ENCODE measurements around the gene CYP27C1. TPM values are rescaled to one million over a fixed set of nuclear protein-coding genes. Genes with fewer than 3 reads are reported as not detected.

The CYP27C1 gene
- total RNA-seq, 1 experiment from 2014 or later = 0.75 TPM

- DNase-seq (ENCODE audit: low spot score) = no peak
Observed at GRCh38 chr2:127193164-127193966, 26.7 kb downstream of the CYP27C1 start.

GRCh38 chr2:127191331-127192219 is 28.5 kb downstream of the CYP27C1 start:
- DNase-seq (ENCODE audit: low spot score) = no peak

DNA sequence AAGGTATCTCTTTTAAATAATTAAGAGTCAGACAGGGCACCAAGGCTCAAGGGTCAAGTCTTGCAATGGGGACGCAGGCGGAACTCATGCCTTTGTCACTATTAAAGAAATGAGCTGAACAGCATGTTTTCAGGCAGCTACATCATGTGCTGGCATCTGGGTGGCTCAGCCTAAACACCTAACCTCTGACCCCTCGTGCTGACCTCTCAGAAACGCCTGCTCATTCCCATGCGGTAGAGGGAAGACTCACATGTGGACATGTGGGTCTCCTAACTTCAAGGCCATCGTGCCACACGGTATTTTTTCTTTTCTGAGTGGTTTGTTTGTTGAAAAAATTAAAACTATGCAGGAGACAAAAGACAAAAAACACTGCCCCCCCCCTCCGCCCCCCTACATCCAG is 31.3 kb downstream of the CYP27C1 start:
- DNase-seq (ENCODE audit: low spot score) = no peak

GRCh38 chr2:127187831-127188230 is 32.3 kb downstream of the CYP27C1 start:
- no peak for DNase-seq (ENCODE audit: low spot score)

GRCh38 chr2:127187081-127187775 is 32.9 kb downstream of the CYP27C1 start:
- DNase-seq (ENCODE audit: low spot score) = no peak

- DNase-seq (ENCODE audit: low spot score) = no peak
Observed at GRCh38 chr2:127185705-127186104, 34.4 kb downstream of the CYP27C1 start.

DNA sequence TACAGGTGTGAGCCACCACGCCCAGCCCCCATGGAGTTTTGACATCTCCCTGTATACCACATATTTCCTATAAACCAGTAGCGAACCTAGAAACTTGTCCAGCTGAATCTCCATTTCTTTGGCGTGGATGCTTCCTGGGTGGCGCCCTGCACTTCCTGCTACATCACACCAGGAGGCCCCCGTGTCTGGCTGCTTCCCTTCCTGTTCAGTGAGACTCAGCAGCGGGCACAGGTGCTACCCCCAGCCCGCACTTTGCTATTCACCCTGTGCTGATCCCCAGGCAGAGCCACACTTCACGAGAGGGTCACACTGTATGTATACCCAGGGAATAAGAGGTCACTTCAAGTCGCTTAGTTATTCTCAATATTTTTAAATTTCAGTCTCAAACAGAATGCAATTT is 35.0 kb downstream of the CYP27C1 start:
- no peak for DNase-seq (ENCODE audit: low spot score)

DNA sequence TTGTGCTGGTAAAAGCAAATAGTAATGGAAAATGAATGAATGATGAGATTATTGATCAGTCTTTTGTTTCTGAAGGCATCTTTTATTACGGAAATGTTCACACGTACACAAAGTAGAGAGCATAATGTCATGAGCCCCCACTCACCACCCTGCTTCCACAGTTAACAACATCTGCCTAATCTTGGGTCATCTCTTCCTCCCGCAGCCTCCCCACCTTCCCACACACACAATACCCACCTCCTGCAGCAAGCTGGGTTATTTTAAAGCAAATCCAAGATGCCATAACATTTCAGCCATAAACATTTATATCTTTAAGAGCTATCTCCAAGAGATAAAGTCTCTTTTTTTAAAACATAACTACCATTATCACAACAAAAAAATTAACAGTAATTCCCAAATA is 36.3 kb downstream of the CYP27C1 start:
- no peak for DNase-seq (ENCODE audit: low spot score)

DNA sequence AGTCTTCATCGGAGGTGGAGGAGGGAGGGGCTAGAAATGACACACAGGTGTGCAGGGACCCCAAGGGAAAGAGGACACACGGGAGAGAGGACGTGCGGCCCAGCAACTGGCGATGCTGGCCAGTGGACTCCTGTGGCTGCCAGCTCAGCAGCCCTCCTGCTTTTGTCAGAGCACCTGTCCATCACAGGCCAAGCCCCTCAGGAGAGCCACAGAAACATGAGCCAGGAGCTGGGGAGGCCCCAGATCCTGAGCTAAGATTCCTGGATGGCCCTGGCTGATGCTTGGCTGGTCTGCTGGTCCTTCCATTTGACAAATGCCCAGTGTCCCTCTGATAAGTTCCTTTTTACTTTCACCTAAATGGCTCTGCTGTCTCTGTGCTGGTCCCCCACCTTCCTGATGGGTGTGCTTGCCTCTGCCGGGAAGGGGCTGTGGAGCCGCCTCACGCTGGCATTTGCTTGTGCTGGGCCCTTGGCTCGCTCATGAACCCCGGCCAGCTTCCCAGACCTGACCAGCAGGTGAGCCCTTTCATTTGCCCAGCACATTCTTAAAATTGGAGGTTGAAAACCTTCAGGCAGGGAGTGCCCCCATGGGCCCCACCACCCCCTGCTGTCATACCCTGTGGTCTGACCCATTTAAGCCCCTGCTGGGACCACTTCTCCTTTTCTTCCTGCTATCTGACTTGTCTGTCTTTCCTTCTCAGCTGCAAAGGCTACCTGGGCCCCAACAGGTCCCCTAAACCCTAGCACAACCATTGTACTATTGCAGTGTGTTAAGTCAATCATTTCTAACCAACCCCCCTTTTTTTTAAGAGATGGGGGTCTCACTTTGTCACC is 37.3 kb downstream of the CYP27C1 start:
- no peak for DNase-seq (ENCODE audit: low spot score)

GRCh38 chr2:127181851-127182250 is 38.2 kb downstream of the CYP27C1 start:
- no peak for DNase-seq (ENCODE audit: low spot score)

- no peak for DNase-seq (ENCODE audit: low spot score)
Observed at GRCh38 chr2:127179766-127180165, 40.3 kb downstream of the CYP27C1 start.

DNA sequence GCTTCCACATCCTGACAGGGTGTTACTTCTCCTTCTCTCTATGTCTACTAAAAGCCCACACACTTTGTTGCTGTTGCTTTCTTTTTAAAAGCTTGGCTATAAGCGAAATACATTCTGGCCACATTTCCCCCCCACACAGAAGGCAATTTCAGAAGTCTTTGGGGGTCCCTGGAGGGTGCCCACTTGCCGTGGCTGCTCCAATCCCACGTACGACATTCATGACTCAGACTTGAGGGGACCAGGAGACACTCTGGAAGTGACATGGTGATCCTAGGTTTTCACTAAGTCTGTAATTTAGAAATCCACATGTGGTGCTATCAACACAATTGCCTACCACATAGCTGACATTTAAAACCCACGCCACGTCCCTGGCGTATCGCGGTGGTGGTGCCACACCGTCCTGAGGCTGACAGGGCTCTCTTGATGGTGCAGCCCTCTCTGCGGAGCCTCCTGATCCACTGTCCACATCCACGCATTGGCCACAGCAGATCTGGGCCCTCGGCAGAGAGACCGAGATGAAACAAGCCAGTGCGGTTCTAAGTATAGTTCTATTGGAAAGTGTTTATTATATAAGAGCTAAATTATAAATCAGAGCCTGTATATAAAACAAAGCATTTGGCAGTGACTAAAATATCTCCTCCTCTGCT is 42.4 kb downstream of the CYP27C1 start:
- DNase-seq (ENCODE audit: low spot score) = no peak

DNA sequence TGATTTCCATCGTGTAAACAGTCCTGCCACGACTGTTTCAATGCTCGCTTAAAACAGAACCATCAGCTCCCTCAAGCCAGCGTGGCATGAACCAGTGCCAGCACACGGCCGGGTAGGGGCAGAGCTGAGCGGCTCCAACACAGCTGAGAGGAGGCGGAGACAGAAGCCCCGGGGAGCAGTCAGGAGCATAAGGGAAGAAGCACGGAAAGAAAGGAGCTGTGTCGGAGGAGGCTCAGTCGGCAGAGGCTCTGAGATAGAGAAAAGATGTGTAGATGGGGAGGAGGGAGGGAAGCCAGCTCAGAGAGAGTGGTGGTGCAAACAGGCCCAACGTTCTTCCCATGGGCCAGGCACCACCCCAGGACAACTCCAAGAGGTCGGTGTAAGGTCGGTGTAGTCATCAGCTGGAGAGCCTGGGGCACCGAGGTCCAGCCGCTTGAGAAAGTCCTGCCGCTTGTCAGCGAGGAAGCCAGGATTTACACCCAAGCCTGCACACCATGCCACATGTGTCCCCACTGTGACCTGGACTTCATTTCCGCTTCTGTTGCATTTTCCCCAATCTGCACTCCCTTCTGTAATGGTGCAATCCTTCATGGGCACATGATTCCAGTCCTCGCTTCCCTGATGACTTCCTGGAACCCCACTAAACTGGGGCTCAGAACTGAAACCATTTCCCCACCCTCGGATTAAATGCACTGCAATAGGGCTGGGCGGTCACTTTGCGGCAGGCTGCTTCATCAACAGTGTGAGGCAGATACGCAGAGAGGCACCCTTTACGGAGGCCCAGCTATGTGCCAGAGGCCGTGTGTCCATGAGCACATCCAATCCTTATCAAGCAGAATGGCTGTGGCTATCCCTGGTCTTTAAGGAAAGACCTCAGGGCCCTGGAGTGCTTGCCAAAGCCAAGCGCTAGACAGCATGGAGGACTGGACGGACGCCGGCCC is 43.5 kb downstream of the CYP27C1 start:
- peak; percentile 69 for DNase-seq (ENCODE audit: low spot score)

- DNase-seq (ENCODE audit: low spot score) = peak; percentile 60
Observed at GRCh38 chr2:127175751-127176354, 44.2 kb downstream of the CYP27C1 start.

DNA sequence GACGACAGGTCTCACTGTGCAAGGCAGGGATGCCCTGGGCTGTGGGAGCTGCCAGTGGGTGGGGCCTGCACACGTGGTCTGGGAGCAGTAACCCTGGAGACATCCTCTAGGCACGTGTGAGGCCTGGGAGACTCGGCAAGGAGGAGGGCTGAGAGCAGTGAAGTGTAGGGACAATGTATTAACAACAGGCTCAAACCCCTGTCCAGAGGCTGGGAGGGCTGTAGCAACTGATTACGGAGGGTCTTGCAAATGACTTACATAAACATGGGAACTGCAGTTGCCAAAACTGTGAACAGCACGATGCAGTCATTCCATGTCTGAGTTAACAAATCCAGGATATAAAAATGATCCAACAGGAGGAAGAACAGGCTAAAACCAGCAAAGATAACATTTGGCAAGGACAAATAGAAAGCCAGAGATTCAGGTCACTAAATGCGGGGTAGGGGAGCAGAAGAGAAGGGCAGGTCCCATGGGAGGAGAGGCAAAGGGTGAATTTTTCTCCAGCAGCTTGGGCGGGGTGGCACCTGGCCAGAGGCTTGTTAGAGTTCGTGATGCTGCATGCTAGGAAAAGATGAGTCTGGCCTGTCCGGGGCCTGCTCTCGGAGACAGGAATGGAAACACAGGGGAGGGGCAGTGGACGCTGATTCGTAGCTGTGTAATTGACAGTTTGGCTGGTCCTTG is 44.9 kb downstream of the CYP27C1 start:
- DNase-seq (ENCODE audit: low spot score) = no peak

DNA sequence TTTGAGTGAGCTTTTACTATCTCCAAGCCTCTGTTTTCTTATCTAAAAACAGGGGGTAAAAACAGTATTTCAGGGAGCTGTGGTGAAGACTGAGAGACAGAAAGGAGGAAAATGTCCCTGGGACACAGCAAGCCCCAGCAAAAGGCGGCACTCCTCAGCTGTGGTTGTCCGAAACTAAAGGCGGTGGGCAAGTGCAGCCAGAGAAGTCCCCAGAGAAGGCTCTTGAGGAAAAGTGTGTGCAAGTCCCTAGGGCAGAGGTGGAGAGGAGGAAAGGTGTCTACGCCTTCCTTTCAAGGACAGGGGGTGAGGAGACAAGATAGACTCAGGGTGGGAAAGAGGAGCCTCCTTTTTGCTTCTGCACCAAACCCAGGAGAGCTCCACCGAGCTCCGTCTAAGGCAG is 45.5 kb downstream of the CYP27C1 start:
- DNase-seq (ENCODE audit: low spot score) = no peak

DNA sequence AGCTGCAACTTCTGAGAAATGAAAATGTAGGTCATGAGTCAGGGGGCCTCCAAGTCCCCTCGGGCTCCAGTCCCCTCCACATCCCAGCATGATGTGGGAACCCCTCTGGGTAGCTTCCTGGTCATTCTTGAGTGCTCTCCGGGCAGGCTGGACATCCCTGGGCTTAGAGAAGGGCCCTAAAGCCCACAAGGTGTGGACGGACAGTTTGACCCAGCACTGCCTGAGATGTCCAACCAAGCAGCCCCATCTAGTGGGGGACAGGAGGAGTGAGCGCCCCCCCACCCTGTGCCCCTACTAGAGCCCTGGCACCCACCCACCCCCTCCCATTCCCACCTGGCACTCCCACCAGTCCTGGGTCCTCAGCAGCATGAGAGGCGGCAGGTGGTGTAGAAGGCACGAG is 46.0 kb downstream of the CYP27C1 start:
- DNase-seq (ENCODE audit: low spot score) = no peak

DNA sequence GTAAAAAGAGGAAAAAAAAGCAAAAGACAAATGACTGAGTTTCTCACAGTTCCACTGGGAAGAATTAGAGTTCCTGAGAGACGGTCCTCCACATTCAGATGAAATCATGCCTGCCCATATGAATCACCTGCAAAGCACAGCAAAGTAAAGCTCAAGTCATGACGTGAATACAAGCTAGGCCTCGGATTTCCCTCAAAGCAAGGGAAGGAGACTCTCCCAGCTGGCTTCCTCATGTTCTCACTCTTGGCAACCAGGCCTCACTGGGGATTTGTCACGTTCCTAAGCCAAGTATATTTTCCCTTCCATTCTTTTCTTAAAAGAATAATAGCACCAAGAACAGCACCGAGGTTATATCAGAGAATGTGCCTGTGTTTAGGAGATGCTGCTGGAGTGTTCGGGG is 47.0 kb downstream of the CYP27C1 start:
- no peak for DNase-seq (ENCODE audit: low spot score)

- DNase-seq (ENCODE audit: low spot score) = no peak
Observed at GRCh38 chr2:127172306-127172705, 47.8 kb downstream of the CYP27C1 start.

Data from H4 (cell line).